Hindlimb muscle (tissue), 1 donor: ENCODE data around the gene FN1. TPM values are rescaled to one million over a fixed set of nuclear protein-coding genes. Genes with fewer than 3 reads are reported as not detected.
"Not testable (repeated sequence)": the region's sequence is repeated elsewhere in the genome, so short reads cannot be mapped to it uniquely, and the experiment has no call there.

Source experiments
- DNase-seq: peaks from one replicate; pipeline ENCODE4 v3.0.0-alpha.2; 2013
- polyA plus RNA-seq: library from polyadenylated mRNA; unstranded; fragments of 120-200 nt; gene quantifications from one replicate; pipeline ENCODE4 v1.2.1, GENCODE V29; 2013; ENCODE audit not compliant: insufficient read length

Gene FN1
- polyA plus RNA-seq, 1 donor = 373 TPM

DNA sequence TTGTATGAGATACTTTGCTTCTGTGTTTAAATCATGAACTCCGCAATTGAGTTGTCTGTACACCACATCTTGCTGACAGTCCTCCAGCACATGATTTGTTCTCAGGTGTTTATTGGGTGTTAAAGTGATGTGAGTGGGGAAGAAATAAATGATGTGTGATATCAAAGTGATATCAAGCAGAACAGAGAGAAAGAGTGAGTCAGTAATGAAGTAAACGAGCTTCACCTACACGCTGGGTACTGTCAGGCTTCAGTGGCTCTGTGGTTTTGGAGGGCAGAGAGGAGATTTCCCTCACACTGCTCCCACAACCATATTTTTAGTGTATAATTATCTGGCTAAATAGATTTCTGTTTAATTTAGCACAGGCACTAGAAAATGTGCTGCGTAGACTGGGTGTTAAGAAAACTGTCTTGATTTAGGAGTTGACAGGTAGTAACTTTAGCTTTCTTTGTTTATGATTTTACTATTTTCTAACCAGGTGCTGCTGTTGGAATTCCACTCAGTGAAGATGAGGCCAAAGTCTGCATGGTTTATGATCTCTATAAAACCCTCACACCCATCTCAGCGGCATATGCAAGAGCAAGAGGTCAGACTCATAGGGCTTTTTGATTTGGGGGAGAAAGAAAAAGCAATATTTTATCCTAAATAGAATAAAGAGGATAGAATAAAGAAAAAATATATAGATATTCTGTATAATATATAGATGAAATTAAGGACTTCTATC is 102.8 kb downstream of the FN1 start:
- no peak for DNase-seq

DNA sequence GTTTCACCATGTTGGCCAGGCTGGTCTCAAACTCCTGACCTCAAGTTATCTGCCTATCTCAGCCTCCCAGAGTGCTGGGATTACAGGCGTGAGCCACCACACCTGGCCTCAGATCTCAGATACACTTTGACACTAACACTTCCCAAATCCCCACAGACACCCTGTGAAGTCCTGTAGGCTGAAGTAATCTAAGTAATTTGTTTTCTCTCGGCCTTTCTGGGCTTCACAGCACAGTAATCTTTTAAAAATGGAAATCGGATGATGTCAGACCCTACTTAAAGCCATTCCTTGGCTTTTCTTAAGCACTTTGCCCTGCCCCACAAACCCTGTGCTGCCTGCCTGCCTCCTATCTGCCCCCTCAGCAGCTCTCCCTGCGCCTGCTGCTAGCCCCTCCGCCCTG is 107.8 kb downstream of the FN1 start:
- DNase-seq = no peak

DNA sequence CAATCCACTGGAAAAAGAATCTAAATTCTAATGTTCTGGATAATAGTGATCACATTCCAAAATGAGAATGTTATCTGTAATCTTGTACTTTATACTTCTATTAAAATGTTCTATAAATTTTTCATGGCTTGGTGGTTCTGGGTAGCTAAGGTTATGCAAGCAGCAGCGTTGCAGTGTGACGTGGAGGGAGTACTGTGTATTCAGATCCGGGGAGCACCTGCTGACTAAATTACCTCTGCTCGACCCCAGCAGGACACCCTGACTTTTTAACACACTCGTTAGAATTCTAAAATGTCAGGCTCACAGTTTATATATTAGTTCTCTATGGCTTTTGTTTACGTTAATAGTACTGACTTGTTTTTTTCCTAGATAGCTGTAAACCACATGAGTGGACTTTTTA is 111.1 kb downstream of the FN1 start:
- DNase-seq = no peak

DNA sequence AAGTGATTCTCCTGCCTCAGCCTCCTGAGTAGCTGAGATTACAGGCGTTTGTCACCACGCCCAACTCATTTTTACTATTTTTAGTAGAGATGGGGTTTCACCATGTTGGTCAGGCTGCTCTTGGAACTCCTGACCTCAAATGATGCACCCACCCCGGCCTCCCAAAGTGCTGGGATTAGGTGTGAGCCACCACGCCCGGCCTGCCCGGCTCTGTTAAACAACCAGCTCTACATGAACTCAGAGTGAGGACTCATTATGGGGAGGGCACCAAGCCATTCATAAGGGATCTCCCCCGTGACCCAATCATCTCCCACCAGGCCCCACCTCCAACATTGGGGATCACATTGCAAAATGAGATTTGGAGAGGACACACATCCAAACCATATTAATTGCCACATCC is 115.2 kb downstream of the FN1 start:
- no peak for DNase-seq

DNA sequence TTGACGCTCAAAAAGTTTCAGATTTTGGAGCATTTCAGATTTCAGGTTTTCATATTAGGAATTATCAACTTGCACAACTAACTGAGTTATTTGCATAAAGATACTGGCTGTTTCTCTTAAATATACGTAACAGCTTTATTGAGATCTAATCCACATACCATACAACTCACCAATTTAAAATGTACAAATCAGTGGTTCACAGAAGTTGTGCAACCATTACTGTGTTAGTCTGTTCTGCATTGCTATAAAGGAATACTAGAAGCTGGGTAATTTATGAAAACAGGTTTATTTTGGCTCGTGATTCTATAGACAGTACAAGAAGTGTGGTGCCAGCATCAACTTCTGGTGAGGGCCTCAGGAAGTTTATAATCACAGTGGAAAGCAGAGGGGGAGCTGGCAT is 115.8 kb downstream of the FN1 start:
- DNase-seq = no peak

DNA sequence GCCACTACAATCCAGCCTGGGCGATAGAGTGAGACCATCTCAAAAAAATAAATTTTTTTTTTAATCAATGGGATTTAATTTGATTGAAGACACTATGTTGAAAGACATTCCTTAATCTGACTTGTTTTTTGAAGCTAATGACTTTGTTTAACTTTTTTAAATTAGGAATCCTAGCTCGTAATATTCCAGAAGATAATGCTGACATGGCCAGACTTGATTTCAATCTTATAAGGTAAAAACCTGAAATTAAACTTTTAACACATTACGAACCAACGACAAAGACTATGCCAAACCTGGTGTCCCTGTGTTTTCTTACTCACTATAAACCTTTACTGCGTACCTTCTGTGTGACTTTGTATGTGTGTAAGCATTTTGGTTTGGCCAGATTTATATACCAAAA is 116.4 kb downstream of the FN1 start:
- no peak for DNase-seq

DNA sequence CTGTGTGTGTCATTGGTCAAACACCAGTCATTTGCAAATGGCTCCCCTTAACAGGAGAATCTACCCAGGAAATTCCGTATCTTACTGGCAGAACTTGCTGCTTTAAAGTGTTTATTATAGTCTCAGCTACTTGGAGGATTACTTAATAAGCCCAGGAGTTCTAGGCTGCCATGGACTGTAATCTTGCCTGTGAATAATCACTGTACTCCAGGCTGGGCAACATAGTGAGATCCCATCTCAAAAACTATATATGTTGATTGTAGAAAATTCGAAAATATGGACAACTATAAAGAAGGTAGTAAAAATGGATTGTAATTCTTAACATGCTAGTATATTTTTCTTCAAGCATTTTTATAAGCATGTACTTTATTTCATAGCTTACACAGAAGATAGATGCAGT is 119.5 kb downstream of the FN1 start:
- no peak for DNase-seq

DNA sequence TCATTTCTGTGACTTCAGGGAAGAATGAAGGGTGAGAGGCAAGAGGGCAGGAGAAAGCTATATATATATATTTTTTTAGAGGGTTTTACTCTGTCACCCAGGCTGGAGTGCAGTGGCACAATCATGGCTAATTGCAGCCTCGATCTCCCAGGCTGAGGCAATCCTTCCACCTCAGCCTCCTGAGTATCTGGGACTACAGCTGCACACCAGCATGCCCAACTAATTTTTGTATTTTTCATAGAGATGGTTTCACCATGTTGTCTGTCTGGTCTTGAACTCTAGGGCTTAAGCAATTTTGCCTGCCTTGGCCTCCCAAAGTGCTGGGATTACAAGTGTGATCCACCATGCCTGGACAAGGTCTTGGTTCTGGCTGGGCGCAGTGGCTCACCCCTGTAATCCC is 120.6 kb downstream of the FN1 start:
- DNase-seq = no peak

DNA sequence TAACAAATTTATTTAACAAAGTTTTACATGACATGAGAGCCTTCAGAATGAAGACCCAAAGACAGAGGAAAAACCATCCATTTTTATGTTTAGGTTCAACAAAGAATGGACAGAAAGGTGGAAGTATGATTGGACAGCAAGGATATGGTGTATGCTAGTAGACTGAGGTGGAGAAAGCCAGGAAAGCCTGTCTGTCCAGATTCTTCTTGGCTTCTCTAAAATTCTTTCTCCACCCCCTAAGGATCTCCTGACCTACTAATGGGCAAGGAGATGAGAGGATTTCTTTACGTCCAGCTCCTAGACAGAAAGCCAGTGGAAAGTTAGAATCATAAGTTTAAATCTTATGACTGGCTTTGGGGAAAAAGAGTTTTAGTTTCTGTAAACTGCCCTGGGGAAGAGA is 121.0 kb downstream of the FN1 start:
- DNase-seq = no peak

DNA sequence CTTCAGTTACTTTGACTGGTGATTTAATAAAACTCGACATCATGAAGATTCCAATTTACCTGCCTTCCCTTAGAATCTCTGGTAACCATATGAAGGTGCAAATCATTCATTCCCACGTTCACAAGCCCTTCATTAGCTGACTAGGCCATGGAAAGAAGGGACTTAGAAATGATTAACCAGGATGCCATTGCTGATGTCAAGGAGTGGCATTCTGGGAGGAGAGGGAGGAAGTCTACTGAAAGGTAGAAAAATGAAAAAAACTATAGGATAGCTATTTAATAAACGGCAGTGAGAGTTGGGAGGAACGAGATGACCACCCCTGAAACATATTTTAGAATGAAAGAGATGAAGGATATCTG is 122.6 kb downstream of the FN1 start:
- DNase-seq = no peak

DNA sequence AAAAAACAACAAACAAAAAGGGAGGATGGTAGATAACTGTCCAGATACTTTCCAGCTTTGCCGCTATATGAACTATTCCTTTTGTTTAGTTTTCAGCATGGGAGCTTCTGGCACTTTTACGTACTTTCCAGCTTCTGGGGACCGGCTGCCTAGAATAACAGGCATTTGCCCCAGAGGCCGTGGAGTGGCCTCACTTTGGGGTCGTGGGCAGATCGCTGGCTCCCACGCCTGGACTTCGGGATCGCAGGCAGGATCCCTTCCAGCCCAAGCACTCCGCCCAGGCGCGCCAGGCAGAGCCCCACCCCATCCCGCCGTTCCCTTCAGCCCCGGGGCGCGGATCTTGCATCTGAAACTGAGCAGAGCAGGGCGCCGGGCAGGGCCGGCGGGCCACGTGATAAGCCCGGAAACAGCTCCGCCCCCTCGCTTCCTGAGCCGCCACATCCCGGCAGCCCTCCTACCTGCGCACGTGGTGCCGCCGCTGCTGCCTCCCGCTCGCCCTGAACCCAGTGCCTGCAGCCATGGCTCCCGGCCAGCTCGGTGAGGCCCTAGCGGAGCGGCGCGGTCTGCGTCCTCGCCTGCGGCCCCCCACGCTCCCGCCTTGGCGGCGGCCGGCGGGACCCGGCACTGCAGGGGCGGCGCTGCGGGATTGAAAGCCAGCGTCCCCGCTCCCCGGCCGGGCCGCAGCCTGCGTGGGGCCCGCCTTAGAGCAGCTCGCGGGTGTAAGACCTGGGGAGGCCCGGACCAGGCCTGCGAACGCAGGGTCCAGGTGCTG is 124.1 kb downstream of the FN1 start, which contains the start of gene ATIC:
ATIC (plus strand) TSS at position 435 of the 772 bp plus-strand sequence; CDS start at position 519, 84 bp downstream.
- peak; percentile 88 for DNase-seq

DNA sequence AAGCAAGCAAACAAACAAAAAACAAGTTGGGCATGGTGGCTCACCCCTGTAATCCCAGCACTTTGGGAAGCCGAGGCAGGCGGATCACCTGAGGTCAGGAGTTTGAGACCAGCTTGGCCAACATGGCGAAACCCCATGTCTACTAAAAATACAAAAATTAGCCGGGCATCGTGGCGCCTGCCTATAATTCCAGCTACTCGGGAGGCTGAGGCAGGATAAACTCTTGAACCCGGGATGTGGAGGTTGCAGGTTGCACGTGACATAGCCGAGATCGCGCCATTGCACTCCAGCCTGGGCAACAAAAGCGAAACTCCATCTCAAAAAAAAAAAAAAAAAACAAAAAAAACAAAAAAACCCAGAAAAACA is 124.6 kb downstream of the FN1 start:
- not testable (repeated sequence) for DNase-seq

Other genes with a start within 250 kb of the FN1 start
- 50.8 TPM for gene ATIC, start 124.0 kb downstream of the FN1 start, polyA plus RNA-seq